ENCODE data around the gene TMEM190.
A peak's percentile ranks its signal among the peaks of the same experiment; 100 is the strongest.

TMEM190 gene

GRCh38 chr19:55352549-55353145, 24.0 kb upstream of the TMEM190 start:
- DNase-seq, result no peak

GRCh38 chr19:55353356-55353802, 23.2 kb upstream of the TMEM190 start:
- no peak for DNase-seq

GRCh38 chr19:55353803-55354697, 22.6 kb upstream of the TMEM190 start:
- DNase-seq, result peak; percentile 84

GRCh38 chr19:55354698-55355212, 21.9 kb upstream of the TMEM190 start, which contains the start of gene COX6B2:
Gene COX6B2 (minus strand): TSS chr19:55354719. CDS start chr19:55354521, 198 bp downstream.
- no peak for DNase-seq

- DNase-seq, result no peak
Measured at GRCh38 chr19:55355213-55355821, 21.3 kb upstream of the TMEM190 start.

GRCh38 chr19:55358493-55358892, 18.1 kb upstream of the TMEM190 start:
- no peak for DNase-seq

- DNase-seq, result no peak
Measured at GRCh38 chr19:55358943-55359908, 17.4 kb upstream of the TMEM190 start.

GRCh38 chr19:55360902-55361301, 15.7 kb upstream of the TMEM190 start:
- DNase-seq, result no peak

GRCh38 chr19:55362174-55362989, 14.2 kb upstream of the TMEM190 start:
- no peak for DNase-seq

- DNase-seq, result no peak
Measured at GRCh38 chr19:55362990-55363716, 13.5 kb upstream of the TMEM190 start, which contains the start of gene GARIN5B. Gene GARIN5B (minus strand): TSS chr19:55363260. CDS start chr19:55363066, 194 bp downstream.

- no peak for DNase-seq
Measured at GRCh38 chr19:55365245-55365644, 11.4 kb upstream of the TMEM190 start.

GRCh38 chr19:55365964-55366363, 10.7 kb upstream of the TMEM190 start:
- no peak for DNase-seq

- no peak for DNase-seq
Measured at GRCh38 chr19:55366790-55367189, 9.8 kb upstream of the TMEM190 start.

- DNase-seq, result no peak
Measured at GRCh38 chr19:55368106-55368505, 8.5 kb upstream of the TMEM190 start.

GRCh38 chr19:55368701-55369563, 7.7 kb upstream of the TMEM190 start:
- peak; percentile 63 for DNase-seq

GRCh38 chr19:55369653-55370304, 6.8 kb upstream of the TMEM190 start:
- peak; percentile 96 for DNase-seq

GRCh38 chr19:55370305-55370988, 6.2 kb upstream of the TMEM190 start, which contains the start of gene IL11:
Gene IL11 (minus strand): TSS chr19:55370463. CDS start chr19:55370310, 153 bp downstream.
- DNase-seq, result peak; percentile 64

Measured in 8988T (cell line).